ENCODE measurements around the gene LIM2. TPM values are rescaled to one million over a fixed set of nuclear protein-coding genes. Genes with fewer than 3 reads are reported as not detected.

Gene LIM2
- total and polyA plus RNA-seq, 2 of the 8 experiments (the other 6 are each of a cell fraction or from before 2014, with no cell fraction given): not detected

DNA sequence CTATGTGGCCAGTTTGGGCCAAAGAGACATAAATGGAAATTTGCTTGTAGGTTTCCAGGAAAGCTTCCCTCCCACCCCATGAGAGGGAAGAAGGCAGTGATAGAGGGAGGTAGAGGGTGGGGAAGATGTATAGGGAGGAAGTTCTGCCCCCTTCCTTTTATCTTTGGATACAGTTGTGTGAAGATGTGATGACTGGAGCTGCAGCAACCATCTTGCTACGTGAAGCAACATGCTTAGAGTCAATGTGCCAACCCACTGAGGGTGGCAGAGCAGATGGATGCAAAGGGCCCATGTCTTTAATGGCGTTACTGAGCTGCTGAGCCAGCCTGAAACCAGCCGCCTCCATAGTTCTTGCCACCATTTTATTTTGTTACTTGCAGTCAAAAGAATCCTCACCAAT, 56.6 kb downstream of the LIM2 start (continued):
- TF ChIP-seq CHD2 (IDR thresholded peaks at IDR 0.05; ENCODE audit: low read length): no peak
- no peak for TF ChIP-seq SP4 (IDR thresholded peaks at IDR 0.05; ENCODE audit: low read length)
- no peak for TF ChIP-seq NANOG (IDR thresholded peaks at IDR 0.05; ENCODE audit: insufficient read depth, low read depth, low read length, poor library complexity, severe bottlenecking)
- TF ChIP-seq PHF8 (conservative IDR thresholded peaks at IDR 0.05; ENCODE audit: low read depth, low read length): no peak

Measured in H1 (cell line).